ENCODE data around the gene PMAIP1.
"Not testable (repeated sequence)": the region's sequence is repeated elsewhere in the genome, so short reads cannot be mapped to it uniquely, and the experiment has no call there.

The PMAIP1 gene

GRCh38 chr18:59885579-59886163 is 14.1 kb upstream of the PMAIP1 start:
- no peak for DNase-seq

GRCh38 chr18:59886399-59886798 is 13.4 kb upstream of the PMAIP1 start:
- not testable (repeated sequence) for DNase-seq

GRCh38 chr18:59892123-59892522 is 7.7 kb upstream of the PMAIP1 start:
- DNase-seq, result no peak

- no peak for DNase-seq
Measured at GRCh38 chr18:59893971-59894370, 5.8 kb upstream of the PMAIP1 start.

- DNase-seq, result no peak
Measured at GRCh38 chr18:59897321-59897954, 2.4 kb upstream of the PMAIP1 start.

GRCh38 chr18:59898093-59898492 is 1.7 kb upstream of the PMAIP1 start:
- no peak for DNase-seq

GRCh38 chr18:59898609-59899297 is 1.0 kb upstream of the PMAIP1 start:
- no peak for DNase-seq

GRCh38 chr18:59900222-59901128 is 679 bp downstream of the PMAIP1 start:
- DNase-seq, result peak; percentile 36

GRCh38 chr18:59902131-59902992 is 2.6 kb downstream of the PMAIP1 start:
- no peak for DNase-seq

GRCh38 chr18:59902993-59903610 is 3.3 kb downstream of the PMAIP1 start:
- no peak for DNase-seq

GRCh38 chr18:59904011-59904601 is 4.3 kb downstream of the PMAIP1 start:
- no peak for DNase-seq

- no peak for DNase-seq
Measured at GRCh38 chr18:59905686-59906091, 5.9 kb downstream of the PMAIP1 start.

- no peak for DNase-seq
Measured at GRCh38 chr18:59906203-59906602, 6.4 kb downstream of the PMAIP1 start.

- no peak for DNase-seq
Measured at GRCh38 chr18:59907172-59907571, 7.4 kb downstream of the PMAIP1 start.

- no peak for DNase-seq
Measured at GRCh38 chr18:59907660-59908059, 7.9 kb downstream of the PMAIP1 start.

- no peak for DNase-seq
Measured at GRCh38 chr18:59908799-59909198, 9.0 kb downstream of the PMAIP1 start.

- no peak for DNase-seq
Measured at GRCh38 chr18:59909289-59910036, 9.7 kb downstream of the PMAIP1 start.

- no peak for DNase-seq
Measured at GRCh38 chr18:59910967-59911366, 11.2 kb downstream of the PMAIP1 start.

GRCh38 chr18:59911600-59911999 is 11.8 kb downstream of the PMAIP1 start:
- no peak for DNase-seq

GRCh38 chr18:59912007-59912550 is 12.3 kb downstream of the PMAIP1 start:
- DNase-seq, result no peak
